Measurements from ENCODE around the gene TMIGD2.
A peak's percentile ranks its signal among the peaks of the same experiment; 100 is the strongest.

TMIGD2 gene

DNA sequence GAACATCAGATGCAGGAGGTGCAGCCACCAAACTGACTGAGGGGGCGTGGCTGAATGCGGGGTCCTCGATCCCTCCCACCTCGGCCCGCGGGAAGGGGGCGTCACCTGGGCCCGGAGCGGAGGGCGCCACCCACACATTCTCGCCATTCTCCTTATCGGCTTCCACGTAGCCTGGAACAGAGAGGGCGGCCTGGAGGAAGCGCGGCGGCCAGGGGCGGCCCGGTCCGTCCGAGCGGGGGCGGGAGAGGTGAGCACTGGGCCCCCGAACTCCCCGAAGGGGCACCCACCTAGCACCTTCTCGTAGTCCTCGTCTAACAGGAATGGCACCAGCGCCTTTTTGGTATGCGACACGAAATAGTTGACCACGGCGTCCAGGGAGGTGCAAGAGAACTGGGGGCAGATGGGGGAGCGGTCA is 24.7 kb upstream of the TMIGD2 start:
- no peak for DNase-seq (ENCODE audit: low read depth)

GRCh38 chr19:4326215-4326836 is 24.1 kb upstream of the TMIGD2 start:
- no peak for DNase-seq (ENCODE audit: low read depth)

DNA sequence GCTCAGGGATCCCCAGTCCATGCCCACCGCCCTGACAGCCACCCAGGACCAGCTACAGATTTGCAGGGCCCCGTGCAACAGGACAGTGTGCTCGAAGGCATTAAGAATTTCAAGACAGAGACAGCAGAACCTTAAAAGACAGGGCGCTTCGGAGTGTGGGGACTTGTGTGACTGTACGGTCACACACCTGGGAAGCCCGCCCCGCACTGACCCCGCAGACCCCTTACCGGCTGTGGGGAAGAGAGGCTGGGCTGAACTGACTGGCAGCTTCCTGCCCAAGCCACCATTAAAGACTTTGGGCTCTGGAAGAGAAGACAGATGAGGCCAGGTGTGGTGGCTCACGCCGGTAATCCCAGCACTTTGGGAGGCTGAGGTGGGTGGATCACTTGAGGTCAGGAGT is 22.0 kb upstream of the TMIGD2 start:
- DNase-seq (ENCODE audit: low read depth), result no peak

- no peak for DNase-seq (ENCODE audit: low read depth)
These were observed 21.5 kb upstream of the TMIGD2 start for GRCh38 chr19:4323692-4324091.

- DNase-seq (ENCODE audit: low read depth), result no peak
These were observed 20.9 kb upstream of the TMIGD2 start for GRCh38 chr19:4322942-4323665.

GRCh38 chr19:4320419-4320818 is 18.2 kb upstream of the TMIGD2 start:
- no peak for DNase-seq (ENCODE audit: low read depth)

GRCh38 chr19:4319067-4319718 is 17.0 kb upstream of the TMIGD2 start:
- DNase-seq (ENCODE audit: low read depth), result no peak

DNA sequence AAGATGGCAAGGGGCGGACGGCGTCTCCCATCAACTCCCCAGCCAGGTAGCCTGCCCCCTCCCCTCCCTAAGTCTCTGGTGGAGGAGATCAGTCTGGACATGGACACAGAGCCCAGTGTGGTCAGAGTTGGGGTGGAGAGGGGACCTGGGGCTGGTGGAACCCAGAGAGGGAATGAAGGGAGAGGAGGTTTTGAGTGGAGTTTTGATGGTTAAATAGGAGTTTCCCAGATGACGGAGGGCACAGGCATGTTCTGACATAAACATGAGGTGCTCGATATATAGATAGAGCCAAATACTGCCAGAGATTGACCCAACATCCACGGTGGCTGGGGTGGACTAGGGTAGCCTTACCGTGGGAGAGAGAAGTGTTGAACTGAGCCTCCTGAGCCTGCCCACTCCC is 16.3 kb upstream of the TMIGD2 start:
- no peak for DNase-seq (ENCODE audit: low read depth)

DNA sequence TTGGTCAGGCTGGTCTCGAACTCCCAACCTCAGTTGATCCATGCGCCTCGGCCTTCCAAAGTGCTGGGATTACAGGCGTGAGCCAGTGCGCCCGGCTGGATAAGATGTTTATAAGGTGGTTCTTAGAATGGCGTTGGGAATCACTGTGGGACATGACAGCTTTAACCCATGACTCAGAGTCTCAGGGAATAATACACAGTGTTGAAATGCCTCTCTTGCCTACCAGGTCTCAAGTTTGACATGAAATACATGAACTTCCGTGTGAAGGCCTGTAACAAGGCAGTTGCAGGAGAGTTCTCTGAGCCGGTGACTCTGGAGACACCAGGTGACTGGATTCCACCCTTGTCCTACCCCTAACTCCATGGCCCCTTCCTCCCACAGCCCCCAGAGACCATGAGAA is 14.8 kb upstream of the TMIGD2 start:
- DNase-seq (ENCODE audit: low read depth), result no peak

GRCh38 chr19:4313847-4314490 is 11.8 kb upstream of the TMIGD2 start:
- DNase-seq (ENCODE audit: low read depth), result no peak

DNA sequence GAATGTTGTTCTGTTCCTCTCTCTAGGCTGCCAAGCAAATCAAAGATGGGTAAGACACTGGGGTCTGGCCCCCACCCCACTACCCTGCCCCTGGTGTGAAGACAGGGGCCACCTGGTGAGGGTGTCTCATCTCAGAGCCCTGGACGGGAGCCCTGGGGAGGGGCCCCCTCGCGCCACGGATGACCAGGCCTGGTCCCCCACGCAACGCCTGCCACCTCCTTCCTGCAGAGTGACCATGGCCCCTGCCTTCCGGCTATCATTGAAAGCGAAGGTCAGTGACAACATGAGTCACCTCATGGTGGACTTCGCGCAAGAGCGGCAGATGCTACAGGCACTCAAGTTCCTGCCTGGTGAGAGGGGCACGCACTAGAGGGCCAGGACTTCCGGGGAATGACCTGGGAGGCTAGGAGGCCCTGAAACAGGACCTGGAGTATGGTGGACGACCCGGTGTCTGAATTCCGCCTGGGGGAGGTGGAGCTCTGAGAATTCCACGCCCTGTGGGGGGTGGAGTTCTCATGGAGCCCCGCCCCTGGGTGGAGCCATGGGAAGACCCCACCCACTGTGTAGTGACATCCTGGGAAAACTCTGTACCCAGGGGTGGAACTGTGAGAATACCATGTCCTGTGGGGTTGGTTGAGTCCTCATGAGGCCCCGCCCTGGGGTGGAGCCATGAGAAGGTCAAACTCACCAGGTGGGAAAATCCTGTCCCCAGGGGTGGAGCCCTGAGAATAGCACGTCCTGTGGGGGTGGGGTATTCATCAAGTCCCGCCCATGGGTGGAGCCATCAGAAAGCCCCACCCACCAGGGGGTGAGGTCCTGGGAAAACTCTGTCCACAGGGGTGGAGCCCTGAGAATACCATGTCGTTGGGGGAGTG is 8.3 kb upstream of the TMIGD2 start:
- no peak for DNase-seq (ENCODE audit: low read depth)

DNA sequence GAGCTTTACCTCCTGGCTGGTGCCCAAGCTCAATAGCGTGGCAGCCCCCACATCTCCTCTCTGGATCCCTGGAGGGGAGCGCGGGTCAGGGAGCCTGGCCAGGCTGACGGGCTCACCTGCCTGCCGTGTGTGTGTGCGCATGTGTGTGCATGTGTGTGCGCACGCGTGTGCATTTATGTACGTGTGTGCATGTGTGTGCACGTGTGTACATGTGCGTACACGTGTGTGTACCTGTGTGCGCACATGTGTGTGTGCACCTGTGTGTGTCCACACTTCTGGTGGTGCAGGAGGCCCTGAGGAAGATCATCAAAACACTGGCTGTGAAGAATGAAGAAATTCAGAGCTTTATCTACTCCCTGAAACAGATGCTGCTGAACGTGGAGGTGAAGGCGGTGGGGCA is 3.5 kb upstream of the TMIGD2 start:
- DNase-seq (ENCODE audit: low read depth), result no peak

DNA sequence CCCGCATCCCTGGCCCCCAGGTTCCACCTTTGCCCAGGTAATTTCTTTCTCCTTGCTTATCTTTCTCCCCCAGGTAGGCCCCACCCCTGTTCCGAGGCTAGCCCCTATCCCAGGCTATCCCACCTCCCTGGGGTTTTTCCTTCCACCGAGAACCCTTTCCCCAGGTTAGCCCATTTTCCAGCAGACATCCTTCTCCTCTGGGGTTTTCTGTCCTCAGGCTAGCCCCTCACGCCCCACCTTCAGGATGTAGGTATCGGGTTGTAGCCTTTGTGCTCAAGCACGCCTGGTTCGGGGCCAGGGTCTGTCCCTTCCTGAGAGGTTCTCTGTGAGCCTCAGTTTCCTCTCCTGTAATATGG is 3.0 kb upstream of the TMIGD2 start:
- no peak for DNase-seq (ENCODE audit: low read depth)

DNA sequence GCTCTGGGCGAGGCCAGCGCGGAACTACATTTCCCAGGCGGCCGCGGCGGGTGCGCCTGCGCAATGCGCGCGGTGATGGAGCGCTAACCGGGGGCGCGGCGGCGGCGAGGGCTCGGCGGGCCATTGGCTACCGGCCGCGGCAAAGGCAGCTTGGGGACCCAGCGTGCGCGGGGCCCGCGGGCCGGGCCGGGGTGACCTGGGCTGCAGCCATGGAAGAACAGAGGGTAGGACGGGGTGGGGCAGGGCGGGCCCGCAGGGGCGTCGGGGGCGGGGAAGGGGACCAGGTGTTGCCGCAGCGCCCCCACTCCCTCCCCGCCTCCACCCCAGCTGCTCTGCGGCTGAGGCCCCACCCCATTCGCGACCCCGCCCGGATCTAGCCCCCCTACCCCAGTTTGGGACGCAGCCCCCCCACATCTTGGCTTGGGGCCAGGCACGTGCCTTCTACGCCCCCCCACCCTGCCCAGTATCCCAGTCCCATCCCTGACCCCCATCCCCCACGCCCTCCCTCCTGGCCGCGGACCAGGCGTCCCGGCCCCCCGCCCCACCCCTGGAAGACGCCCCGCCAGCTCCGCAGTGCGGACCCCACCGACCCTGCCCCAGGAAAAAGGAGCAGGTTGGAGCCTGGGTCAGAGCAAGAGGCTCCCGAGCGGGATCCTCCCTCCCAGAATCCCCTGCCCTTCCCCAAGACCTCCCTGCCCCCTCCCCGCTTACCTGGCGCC is 2.5 kb upstream of the TMIGD2 start, which contains the start of gene FSD1:
Gene FSD1 (plus strand): TSS at position 61 of the 719 bp plus-strand sequence. CDS start 149 bp downstream, at position 210.
- DNase-seq (ENCODE audit: low read depth), result peak; percentile 66

- DNase-seq (ENCODE audit: low read depth), result no peak
These were observed 1.8 kb upstream of the TMIGD2 start for GRCh38 chr19:4303819-4304537.

DNA sequence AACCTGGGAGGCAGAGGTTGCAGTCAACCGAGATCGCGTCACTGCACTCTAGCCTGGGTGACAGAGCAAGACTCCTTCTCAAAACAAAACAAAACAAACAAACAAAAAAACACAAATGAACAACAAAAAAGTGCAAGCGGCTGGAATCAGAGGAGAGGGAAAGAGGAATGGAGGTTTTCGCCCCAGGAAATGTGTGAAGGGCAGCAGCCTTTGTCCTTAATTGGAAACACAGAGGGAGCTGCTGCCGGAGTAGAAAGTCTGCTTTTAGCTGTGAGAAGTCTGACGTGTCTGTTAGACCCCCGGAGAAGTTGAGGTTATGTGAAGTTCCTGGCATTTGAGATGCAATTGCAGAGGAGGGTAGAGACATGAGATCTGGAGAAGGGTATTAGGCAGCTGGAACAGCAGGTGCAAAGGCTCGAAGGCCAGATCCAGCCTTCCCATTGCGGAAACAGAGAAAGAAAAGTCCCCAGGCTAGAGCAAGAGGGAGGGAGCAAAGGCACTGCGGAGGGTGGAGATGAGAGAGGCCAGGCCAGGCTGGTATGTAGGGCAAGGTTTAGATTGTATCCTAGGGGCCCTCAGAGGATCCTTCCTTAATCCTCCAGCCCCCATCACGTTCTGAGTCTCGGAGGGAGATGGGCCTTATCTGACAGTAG is 473 bp downstream of the TMIGD2 start:
- DNase-seq (ENCODE audit: low read depth), result no peak

DNA sequence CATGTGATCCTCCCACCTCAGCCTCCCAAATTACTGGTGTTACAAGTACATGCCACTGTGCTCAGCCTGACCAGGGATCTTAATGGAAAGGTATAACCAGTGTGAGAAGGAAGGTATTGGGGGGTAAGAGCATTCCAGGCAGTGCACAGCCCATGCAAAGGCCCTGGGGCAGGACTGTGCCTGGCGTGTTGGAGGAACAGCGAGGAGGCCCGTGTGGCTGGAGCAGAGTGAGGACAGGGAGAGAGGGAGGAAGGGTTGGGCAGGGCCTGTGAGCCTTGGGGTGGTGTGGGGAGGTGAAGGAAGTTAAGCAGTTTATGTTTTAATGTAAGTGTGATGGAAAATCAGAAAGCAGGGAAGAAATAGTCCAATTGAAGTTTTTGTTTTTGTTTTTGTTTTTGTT is 1.6 kb downstream of the TMIGD2 start:
- no peak for DNase-seq (ENCODE audit: low read depth)

- DNase-seq (ENCODE audit: low read depth), result no peak
These were observed 3.2 kb downstream of the TMIGD2 start for GRCh38 chr19:4298810-4299550.

Measured in activated T-cell treated with anti-CD3 and anti-CD28 coated beads for 24 hours (primary cell).